GM21576 (cell line): Measurements from ENCODE around the gene ANGPTL3.
A peak's percentile ranks its signal among the peaks of the same experiment; 100 is the strongest.
"Not testable (repeated sequence)": the region's sequence is repeated elsewhere in the genome, so short reads cannot be mapped to it uniquely, and the experiment has no call there.

Experiments used
- ATAC-seq: cut with Tn5 transposase; IDR thresholded peaks from one replicate; pipeline ENCODE4 v1.9.1; 2021; ENCODE audit warnings: mild to moderate bottlenecking, moderate library complexity; ENCODE audit not compliant: unreplicated experiment

ANGPTL3 gene, protein sequence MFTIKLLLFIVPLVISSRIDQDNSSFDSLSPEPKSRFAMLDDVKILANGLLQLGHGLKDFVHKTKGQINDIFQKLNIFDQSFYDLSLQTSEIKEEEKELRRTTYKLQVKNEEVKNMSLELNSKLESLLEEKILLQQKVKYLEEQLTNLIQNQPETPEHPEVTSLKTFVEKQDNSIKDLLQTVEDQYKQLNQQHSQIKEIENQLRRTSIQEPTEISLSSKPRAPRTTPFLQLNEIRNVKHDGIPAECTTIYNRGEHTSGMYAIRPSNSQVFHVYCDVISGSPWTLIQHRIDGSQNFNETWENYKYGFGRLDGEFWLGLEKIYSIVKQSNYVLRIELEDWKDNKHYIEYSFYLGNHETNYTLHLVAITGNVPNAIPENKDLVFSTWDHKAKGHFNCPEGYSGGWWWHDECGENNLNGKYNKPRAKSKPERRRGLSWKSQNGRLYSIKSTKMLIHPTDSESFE

DNA sequence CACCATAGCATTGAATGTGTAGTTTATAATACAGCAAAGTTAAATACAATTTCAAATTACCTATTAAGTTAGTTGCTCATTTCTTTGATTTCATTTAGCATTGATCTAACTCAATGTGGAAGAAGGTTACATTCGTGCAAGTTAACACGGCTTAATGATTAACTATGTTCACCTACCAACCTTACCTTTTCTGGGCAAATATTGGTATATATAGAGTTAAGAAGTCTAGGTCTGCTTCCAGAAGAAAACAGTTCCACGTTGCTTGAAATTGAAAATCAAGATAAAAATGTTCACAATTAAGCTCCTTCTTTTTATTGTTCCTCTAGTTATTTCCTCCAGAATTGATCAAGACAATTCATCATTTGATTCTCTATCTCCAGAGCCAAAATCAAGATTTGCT lies at the start of gene ANGPTL3:
ANGPTL3 (plus strand) TSS at position 240 of the 400 bp plus-strand sequence; CDS start at position 287, 47 bp downstream.
- ATAC-seq: no peak

DNA sequence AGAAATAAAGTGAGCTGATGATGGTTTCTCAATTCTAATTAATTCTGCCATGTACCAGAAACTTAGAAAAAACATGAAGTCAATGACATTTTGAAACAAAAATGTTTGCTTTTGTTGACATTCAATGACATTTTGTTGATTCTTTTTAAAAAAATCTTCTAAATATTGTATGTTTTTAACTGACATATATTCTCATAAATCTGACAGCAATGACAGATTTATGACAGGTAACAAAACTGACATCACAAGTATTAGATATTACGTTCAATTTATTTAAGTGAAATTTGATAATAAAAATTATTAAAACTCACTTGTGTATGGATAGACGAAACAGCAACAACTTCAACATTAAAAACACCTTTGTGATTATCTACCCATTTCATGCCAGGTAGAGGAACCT lies 36.0 kb upstream of the ANGPTL3 start:
- ATAC-seq: no peak

DNA sequence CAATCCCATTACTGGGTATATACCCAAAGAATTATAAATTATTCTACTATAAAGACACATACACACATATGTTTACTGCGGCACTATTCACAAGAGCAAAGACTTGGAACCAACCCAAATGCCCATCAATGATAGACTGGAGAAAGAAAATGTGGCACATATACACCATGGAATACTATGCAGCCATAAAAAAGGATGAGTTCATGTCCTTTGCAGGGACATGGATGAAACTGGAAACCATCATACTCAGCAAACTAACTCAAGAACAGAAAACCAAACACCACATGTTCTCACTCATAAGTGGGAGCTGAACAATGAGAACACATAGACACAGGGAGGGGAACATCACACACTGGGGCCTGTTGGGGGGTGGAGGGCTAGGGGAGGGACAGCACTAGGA lies 30.1 kb upstream of the ANGPTL3 start:
- ATAC-seq: not testable (repeated sequence)

DNA sequence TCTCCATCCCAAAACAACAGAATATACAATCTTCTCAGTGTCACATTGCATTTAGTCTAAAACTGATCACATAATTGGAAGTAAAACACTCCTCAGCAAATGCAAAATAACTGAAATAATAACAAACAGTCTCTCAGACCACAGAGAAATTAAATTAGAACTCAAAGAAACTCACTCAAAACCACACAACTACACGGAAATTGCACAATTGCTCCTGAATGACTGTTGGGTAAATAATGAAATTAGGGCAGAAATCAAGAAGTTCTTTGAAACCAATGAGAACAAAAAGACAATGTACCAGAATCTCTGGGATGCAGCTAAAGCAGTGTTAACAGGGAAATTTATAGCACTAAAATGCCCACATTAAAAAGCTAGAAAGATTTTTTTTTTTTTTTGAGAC lies 29.4 kb upstream of the ANGPTL3 start:
- ATAC-seq: not testable (repeated sequence)

DNA sequence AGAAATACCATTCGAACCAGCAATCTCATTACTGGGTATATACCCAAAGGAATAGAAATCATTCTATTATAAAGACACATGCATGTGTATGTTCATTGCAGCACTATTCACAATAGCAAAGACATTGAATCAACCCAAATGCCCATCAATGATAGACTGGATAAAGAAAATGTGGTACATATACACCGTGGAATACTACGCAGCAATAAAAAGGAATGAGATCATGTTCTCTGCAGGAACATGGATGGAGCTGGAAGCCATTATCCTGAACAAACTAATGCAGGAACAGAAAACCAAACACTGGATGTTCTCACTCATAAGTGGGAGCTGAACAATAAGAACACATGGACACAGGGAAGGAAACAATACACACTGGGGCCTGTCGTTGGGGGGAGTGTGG lies 25.8 kb upstream of the ANGPTL3 start:
- not testable (repeated sequence) for ATAC-seq

DNA sequence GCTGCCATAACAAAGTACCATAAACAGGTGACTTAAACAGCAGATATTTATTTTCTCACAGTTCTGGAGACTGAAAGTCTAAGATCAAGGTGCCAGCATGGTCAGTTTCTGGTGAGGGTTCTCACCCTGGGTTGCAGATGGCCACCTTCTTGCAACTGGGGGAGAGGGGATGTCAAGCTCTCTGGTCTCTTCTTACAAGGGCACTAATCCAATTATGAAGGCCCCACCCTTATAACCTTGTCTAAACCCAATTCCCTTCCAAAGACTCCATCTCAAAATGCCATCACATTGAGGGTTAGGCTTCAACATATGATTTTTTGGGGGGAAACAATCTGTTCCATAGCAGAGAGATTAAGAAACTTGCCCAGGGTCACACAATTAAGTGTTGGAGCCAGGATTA lies 24.8 kb upstream of the ANGPTL3 start:
- ATAC-seq: no peak

DNA sequence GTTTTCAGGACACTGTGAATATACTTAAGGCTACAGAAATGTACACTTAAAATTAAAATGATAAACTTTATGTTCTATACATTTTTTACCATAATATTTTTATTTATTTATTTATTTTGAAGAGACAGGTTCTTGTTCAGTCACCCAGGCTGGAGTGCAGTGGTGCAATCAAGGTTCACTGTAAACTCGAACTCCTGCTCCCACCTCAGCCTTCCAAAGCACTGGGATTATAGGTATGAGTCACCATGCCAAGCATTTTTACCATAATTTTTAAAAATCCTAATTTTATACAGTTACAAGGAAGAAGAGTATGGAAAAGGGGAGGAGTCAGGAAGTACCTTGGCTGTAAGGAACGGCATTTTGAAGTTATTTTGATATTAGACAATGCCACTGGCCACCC lies 23.6 kb upstream of the ANGPTL3 start:
- no peak for ATAC-seq

DNA sequence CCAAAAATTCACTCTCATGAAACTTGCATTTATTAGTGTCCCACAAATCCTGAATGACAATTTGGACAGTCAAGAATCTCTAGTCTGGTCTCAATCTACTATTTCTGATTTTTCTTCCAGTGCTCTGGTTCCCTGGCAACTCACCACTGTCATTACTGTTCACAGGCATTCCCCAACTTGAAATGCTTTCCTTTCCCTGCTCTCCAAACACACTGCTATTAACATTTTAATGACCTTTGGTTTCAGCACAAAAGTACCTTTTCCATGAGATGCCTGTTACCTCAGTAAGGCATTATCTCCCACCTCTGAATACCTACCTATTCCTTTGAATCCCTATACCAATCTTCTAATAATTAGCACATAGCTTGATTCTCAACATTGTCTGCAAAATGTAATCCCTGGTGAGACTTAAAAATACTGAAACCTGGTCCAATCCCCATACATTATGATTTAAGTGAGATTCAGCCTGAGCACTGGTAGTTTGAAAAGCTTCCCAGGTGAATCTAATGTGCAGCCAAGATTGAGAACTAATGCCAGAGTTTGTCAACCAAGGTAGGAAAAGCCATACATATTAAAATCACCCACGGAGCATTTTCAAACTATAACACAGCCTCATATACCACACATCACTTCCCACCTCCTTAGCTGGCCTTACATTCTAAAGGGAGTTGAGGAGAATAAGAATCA lies 11.7 kb upstream of the ANGPTL3 start:
- no peak for ATAC-seq

DNA sequence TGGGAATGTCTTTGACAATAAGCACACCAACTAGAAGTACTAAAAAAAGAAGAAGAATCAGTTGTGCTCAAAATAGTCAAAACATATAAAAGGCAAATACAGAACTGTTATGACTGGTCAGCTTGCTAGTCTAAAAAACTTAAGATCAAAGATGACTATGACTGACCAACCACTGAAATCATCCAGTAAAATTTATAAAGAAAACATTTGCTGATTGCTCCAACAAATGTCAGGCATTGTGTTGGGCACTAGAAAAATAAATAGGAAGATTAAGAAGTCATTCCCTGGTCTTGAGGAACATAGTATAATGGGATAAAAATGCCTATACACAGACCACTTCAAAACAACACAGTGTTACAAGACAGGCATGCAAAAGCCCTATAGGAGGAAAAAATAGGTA lies 9.3 kb upstream of the ANGPTL3 start:
- ATAC-seq: no peak

DNA sequence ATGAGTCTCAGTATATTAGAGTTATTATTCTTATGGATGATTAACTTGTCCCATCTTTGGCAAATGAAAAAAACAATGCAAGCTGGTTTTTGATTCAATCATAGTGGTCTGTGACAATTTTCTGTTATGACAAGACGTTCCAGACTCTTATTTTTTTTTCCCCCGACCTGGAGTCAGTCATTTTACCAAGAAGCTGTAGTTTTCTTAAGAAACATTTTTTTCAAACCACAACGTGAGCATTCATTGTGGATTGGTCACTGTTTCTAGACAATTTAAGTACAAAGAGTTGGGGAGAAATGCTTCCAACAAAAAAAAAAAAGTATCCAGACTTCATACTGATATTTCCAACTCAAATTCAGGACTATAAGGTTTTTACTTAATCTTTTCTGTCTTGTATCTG lies 8.0 kb upstream of the ANGPTL3 start:
- no peak for ATAC-seq

DNA sequence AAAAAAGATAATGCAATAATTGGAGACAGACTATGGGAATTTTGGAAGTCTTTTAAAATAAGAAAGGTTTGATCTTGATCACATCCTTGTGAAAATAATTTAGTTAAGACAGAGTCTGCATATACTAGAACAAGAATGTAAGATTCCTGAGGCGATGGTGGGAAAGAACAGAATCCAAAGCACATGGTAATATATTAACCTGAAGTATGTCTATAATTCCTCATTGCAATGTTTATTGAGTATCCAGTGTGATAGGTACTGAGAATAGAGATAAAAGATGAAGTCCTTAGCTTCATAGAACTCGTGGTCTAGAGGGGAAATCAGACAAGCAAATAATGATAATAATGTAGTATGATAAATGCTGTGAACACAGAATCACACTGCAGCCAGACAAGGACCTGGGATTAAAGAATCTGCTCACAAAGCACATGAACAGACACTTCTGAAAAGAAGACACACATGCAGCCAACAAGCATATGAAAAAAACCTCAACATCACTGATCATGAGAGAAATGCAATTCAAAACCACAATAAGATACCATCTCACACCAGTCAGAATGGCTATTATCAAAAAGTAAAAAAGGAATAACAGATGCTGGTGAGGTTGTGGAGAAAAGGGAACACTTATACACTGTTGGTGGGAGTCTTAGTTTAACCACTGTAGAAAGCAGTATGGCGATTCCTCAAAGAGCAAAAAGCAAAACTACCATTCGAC lies 6.9 kb upstream of the ANGPTL3 start:
- no peak for ATAC-seq

DNA sequence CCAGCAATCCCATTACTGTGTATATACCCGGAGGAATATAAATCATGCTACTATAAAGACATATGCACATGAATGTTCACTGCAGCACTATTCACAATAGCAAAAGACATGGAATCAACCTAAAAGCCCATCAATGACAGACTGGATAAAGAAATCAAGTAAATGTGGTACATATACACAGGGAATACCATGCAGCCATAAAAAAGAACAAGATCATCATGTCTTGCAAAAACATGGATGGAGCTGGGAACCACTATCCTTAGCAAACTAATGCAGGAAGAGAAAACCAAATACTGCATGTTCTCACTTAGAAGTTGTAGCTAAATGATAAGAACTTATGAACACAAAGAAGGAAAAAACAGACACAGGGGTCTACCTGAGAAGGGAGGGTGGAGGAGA lies 6.4 kb upstream of the ANGPTL3 start:
- no peak for ATAC-seq

DNA sequence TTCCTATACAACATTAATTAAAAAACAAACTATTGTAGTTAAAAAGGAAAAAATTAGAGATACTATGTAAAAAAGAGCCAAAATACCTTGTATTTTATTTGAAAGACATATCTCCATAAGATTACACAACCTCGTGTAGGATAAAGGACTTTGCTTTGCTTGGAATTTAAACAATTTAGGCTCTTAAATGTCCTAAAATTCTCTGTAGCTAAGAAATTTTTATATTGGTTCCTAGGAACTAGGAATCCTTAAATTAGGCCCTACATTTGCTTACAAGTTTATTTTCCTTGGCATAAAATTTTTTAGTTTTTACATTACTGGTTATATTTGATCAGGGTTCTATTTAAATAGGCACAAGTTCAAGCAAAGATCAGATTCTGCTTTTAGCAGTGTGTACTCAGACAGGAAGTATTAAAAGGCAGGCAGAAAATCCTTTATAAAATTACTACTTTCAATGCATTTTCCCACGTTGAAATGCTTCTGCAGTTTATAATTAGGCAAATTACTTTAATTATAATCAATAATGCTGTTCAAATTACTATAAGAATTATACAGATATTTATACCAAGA lies 3.4 kb upstream of the ANGPTL3 start:
- no peak for ATAC-seq

DNA sequence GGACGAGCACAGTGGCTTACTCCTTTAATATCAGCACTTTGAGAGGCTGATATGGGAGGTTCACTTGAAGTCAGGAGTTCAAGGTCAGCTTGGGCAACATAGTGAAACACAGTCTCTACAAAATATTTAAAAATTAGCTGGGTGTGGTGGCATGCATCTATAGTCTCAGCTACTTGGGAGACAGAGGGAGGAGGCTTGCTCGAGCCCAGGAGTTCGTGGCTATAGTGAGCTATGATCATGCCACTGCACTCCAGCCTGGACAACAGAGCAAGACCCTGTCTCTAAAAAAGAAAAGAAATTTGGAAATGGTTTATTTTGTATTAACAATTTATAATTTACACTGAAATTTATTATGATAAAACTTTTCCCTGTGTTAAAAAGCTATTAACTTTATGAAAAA lies 1.7 kb upstream of the ANGPTL3 start:
- ATAC-seq: no peak

DNA sequence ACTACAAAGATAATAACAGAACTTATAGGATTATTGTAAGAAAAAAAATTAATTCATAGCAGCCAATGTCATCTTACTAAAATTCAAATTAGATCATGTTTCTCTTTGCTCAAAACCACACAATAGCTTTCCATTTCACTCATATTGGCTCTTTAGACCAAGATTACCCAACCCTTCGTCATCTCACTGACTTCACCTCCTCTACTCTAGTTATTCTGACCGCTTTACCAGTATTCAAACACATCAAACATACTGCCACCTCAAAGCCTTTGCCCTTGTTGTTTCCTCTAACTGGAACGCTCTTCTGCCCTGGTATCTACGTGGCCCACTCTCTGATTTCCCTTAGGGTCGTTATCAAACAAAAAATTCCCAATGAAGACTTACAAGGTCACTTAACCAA lies 1.7 kb downstream of the ANGPTL3 start:
- ATAC-seq: no peak

DNA sequence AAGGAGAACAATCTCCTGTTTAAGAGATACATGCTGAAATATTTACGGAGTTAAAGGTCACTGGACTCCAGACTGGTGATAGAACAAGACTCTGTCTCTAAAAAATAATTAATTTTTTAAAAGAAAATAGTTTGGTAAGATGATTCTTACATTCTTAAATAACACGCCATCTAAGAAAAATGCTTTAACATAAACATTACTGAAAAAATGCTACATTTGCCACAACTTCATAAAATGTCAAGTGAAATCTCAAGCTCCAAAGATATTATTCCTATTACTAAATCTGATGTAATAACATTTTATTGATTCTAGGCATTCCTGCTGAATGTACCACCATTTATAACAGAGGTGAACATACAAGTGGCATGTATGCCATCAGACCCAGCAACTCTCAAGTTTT lies 4.1 kb downstream of the ANGPTL3 start:
- ATAC-seq: no peak

DNA sequence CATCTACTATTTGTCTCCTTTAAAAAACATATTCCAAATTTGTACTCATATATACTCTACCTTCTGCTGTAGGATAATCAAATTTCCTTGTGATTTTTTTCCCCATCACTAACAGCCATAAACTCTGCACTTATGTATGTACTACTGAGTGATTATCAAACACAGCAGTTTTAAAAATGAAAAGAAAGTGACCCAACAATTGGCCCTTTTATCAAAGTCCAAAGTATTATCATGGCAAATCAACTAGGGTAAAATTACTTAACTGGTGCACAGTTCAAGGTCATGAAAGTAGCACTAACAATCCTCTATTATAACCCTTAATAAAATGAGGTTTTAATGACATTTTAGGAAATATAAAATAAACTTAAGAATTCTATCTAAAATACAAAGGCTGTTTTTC lies 11.6 kb downstream of the ANGPTL3 start:
- ATAC-seq: no peak

DNA sequence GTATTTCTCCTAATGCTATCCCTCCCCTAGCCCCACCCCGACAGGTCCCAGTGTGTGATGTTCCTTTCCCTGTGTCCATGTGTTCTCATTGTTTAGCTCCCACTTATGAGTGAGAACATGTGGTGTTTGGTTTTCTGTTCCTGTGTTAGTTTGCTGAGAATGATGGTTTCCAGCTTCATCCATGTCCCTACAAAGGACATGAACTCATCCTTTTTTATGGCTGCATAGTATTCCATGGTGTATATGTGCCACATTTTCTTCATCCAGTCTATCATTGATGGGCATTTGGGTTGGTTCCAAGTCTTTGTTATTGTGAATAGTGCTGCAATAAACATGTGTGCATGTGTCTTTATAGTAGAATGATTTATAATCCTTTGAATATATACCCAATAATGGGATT lies 13.3 kb downstream of the ANGPTL3 start:
- not testable (repeated sequence) for ATAC-seq

DNA sequence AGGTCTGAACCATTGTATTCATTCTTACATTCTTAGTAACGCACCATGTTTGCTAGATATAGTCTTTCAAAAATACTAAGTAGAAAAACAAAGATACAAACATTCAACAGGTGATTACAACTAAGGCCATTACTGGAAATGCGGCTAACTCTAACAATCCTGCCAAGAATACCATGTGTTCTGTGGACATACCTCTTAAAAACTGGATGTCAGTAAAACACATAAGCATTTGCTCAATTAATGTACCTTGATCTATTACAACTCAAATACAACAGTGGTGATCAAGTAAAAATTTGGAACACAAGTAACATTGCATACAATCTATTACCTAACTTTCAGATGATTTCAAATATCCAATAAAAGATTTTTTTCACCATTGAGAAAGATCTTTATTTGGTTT lies 15.4 kb downstream of the ANGPTL3 start:
- no peak for ATAC-seq

DNA sequence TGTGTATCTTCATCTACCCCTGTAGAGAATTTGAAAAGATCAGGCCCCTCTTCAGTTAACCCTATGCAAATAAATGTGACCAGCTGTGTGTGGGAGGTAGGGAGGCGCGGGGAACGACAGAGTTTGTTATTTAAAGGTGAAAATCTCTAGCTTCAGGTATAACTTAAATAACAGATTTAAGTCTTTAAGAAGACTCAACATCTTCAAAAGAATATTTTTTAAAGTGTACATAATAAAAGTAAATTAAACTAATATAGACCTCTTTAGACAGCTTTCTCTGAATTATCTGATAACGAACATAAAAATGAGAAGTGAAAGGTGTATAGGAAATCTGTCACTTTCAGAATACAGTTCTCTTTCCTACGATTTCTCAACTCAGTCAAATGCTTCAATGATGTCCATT lies 16.0 kb downstream of the ANGPTL3 start:
- peak; percentile 95 for ATAC-seq

DNA sequence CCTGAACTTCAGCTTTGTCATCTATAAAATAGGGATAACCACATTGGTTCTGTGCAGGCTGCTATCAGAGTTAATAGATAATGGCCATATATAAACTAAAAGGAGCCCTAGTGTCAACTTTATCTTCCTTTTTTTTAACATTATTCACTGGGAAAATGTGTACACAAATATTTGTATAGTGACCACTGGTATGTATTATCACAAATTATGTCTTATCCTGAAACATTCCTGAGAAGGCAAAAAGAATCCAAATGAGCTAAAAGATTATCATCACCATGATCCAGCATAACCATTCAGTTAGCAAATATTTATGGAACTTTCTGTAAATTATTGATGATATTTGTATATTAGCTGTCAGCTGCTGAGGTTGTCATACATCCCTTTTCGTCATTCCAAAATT lies 16.6 kb downstream of the ANGPTL3 start:
- no peak for ATAC-seq
